GM23338 (cell line): ENCODE results near the gene RUSF1. TPM values are rescaled to one million over a fixed set of nuclear protein-coding genes. Genes with fewer than 3 reads are reported as not detected.

ENCODE experiments used
- ATAC-seq: fragments of 200-7000 bp; cut with Tn5 transposase; 3 replicates; pipeline ENCODE4 v1.9.1; 2020
- DNase-seq: peaks from one replicate; pipeline ENCODE4 v3.0.0-alpha.2; 2015; ENCODE audit warnings: low spot score
- H2AFZ ChIP-seq: fragments of 200-600 bp; sonication (generic); 2 replicates; pipeline ENCODE4 v1.8.0; 2016; ENCODE audit warnings: antibody characterized with exemption, mild to moderate bottlenecking, moderate library complexity
- H3F3A ChIP-seq: fragments of 200-600 bp; sonication (generic); replicated peaks from 2 replicates; pipeline ENCODE4 v1.8.0; 2017; ENCODE audit warnings: antibody characterized with exemption, mixed run types, low read depth
- H3K27ac ChIP-seq: fragments of 200-600 bp; sonication (generic); 2 replicates; pipeline ENCODE4 v1.6.1; 2016; ENCODE audit warnings: low read depth
- H3K27me3 ChIP-seq: fragments of 200-600 bp; sonication (generic); 2 replicates; pipeline ENCODE4 v1.8.0; 2016; ENCODE audit warnings: mild to moderate bottlenecking, mixed run types, moderate library complexity; ENCODE audit not compliant: insufficient read depth
- H3K36me3 ChIP-seq: fragments of 200-600 bp; sonication (generic); 2 replicates; pipeline ENCODE4 v1.8.0; 2016; ENCODE audit warnings: mild to moderate bottlenecking; ENCODE audit not compliant: insufficient read depth
- H3K4me1 ChIP-seq: fragments of 200-600 bp; sonication (generic); 2 replicates; pipeline ENCODE4 v1.8.0; 2016; ENCODE audit warnings: mild to moderate bottlenecking, moderate library complexity; ENCODE audit not compliant: insufficient read depth
- H3K4me2 ChIP-seq: fragments of 200-600 bp; sonication (generic); 2 replicates; pipeline ENCODE4 v1.7.1; 2017; ENCODE audit warnings: mixed run types
- H3K4me3 ChIP-seq: fragments of 200-600 bp; sonication (generic); 2 replicates; pipeline ENCODE4 v1.6.1; 2016; ENCODE audit warnings: mixed run types
- H3K79me2 ChIP-seq: fragments of 200-600 bp; sonication (generic); replicated peaks from 2 replicates; pipeline ENCODE4 v1.8.0; 2017; ENCODE audit warnings: mild to moderate bottlenecking; ENCODE audit not compliant: insufficient read depth
- H3K9me2 ChIP-seq: fragments of 200-600 bp; sonication (generic); 2 replicates; pipeline ENCODE4 v1.8.0; 2017; ENCODE audit not compliant: insufficient read depth
- H4K20me1 ChIP-seq: fragments of 200-600 bp; sonication (generic); replicated peaks from 2 replicates; pipeline ENCODE4 v1.8.0; 2017; ENCODE audit warnings: mild to moderate bottlenecking; ENCODE audit not compliant: insufficient read depth
- H3K27ac Mint-ChIP-seq: 2 replicates; pipeline ENCODE4 v1.8.0; 2020; ENCODE audit warnings: inconsistent platforms, mild to moderate bottlenecking, moderate library complexity, mixed read lengths
- H3K27me3 Mint-ChIP-seq: 3 replicates; pipeline ENCODE4 v1.8.0; 2022; ENCODE audit warnings: low read depth, mild to moderate bottlenecking, moderate library complexity, mixed read lengths, inconsistent platforms; ENCODE audit not compliant: insufficient read depth, poor library complexity
- H3K36me3 Mint-ChIP-seq: 3 replicates; pipeline ENCODE4 v1.8.0; 2021; ENCODE audit warnings: low read depth, mild to moderate bottlenecking, inconsistent platforms, moderate library complexity, mixed read lengths
- H3K4me1 Mint-ChIP-seq: 3 replicates; pipeline ENCODE4 v1.8.0; 2020; ENCODE audit warnings: mild to moderate bottlenecking, inconsistent platforms, mixed read lengths
- H3K4me3 Mint-ChIP-seq: 3 replicates; pipeline ENCODE4 v1.8.0; 2021; ENCODE audit warnings: moderate library complexity, mild to moderate bottlenecking, inconsistent platforms, mixed read lengths
- H3K9me3 Mint-ChIP-seq: 3 replicates; pipeline ENCODE4 v1.8.0; 2020; ENCODE audit warnings: moderate library complexity, mild to moderate bottlenecking, inconsistent platforms, mixed read lengths
- CREB1 ChIP-seq: fragments of 250-450 bp; sonication (Bioruptor Pico); IDR thresholded peaks from 2 replicates; pipeline ENCODE4 v1.5.0; 2020; ENCODE audit warnings: low read depth, mild to moderate bottlenecking, moderate library complexity
- CTCF ChIP-seq, 2 experiments: fragments of 200-600 bp in 1 of 2; sonication (generic) in 1 of 2; conservative IDR thresholded peaks; 2 replicates each; pipeline versions ENCODE4 v1.5.1 to v1.6.1; 2016 to 2017; ENCODE audit warnings: antibody characterized with exemption in 2 of 2, low read depth in 2 of 2, mild to moderate bottlenecking in 2 of 2, moderate library complexity in 1 of 2
- EZH2 ChIP-seq: fragments of 200-600 bp; sonication (generic); IDR thresholded peaks from one replicate; pipeline ENCODE4 v1.8.0; 2017; ENCODE audit warnings: antibody characterized with exemption, mild to moderate bottlenecking, low read depth; ENCODE audit not compliant: unreplicated experiment
- EZH2phosphoT487 ChIP-seq: fragments of 200-600 bp; sonication (generic); IDR thresholded peaks from one replicate; pipeline ENCODE4 v1.8.1; 2018; ENCODE audit warnings: antibody characterized with exemption; ENCODE audit not compliant: unreplicated experiment
- JUNB ChIP-seq: IDR thresholded peaks from one replicate; pipeline ENCODE4 v1.6.1; 2016; ENCODE audit warnings: antibody characterized with exemption; ENCODE audit not compliant: unreplicated experiment
- NANOG ChIP-seq: IDR thresholded peaks from 2 replicates; pipeline ENCODE4 v1.6.1; 2016; ENCODE audit warnings: antibody characterized with exemption, borderline replicate concordance
- POLR2AphosphoS5 ChIP-seq: IDR thresholded peaks from 2 replicates; pipeline ENCODE4 v1.6.1; 2016; ENCODE audit warnings: antibody characterized with exemption, low read depth
- STAT1 ChIP-seq: IDR thresholded peaks from one replicate; pipeline ENCODE4 v1.6.1; 2016; ENCODE audit warnings: antibody characterized with exemption; ENCODE audit not compliant: unreplicated experiment
- ZNF114 ChIP-seq: fragments of 250-450 bp; sonication (Bioruptor Pico); IDR thresholded peaks from 2 replicates; pipeline ENCODE4 v1.5.0; 2020; ENCODE audit warnings: mild to moderate bottlenecking, moderate library complexity
- ZNF331 ChIP-seq: fragments of 250-450 bp; sonication (Bioruptor Pico); IDR thresholded peaks from 2 replicates; pipeline ENCODE4 v1.5.0; 2020; ENCODE audit warnings: low read depth, mild to moderate bottlenecking, moderate library complexity
- polyA plus RNA-seq: library from polyadenylated mRNA; unstranded; fragments of >200 nt; fragmentation: Nextera tagmentation; extraction: Ambion mirVana; gene quantifications from 2 replicates; pipeline ENCODE4 v1.2.1, GENCODE V29; 2016
- total RNA-seq: library from RNA; depleted of rRNA; stranded (reverse); fragments of >200 nt; shearing (Covaris generic); gene quantifications from 2 replicates; pipeline ENCODE4 v1.2.3, GENCODE V29; 2014
- TF ChIP-seq, protein P1 (sequence below): IDR thresholded peaks from 2 replicates; pipeline ENCODE4 v1.6.1; 2016; ENCODE audit warnings: antibody characterized with exemption
- TF ChIP-seq, protein P2 (sequence below): fragments of 250-450 bp; sonication (Bioruptor Pico); IDR thresholded peaks from 2 replicates; pipeline ENCODE4 v1.5.0; 2020; ENCODE audit warnings: mild to moderate bottlenecking, moderate library complexity
- TF ChIP-seq, protein P3 (sequence below): IDR thresholded peaks from one replicate; pipeline ENCODE4 v1.6.1; 2018; ENCODE audit warnings: antibody characterized with exemption; ENCODE audit not compliant: unreplicated experiment

The RUSF1 gene
- total and polyA plus RNA-seq, 2 experiments from 2014 or later, result 8.9 to 36.1 TPM

DNA sequence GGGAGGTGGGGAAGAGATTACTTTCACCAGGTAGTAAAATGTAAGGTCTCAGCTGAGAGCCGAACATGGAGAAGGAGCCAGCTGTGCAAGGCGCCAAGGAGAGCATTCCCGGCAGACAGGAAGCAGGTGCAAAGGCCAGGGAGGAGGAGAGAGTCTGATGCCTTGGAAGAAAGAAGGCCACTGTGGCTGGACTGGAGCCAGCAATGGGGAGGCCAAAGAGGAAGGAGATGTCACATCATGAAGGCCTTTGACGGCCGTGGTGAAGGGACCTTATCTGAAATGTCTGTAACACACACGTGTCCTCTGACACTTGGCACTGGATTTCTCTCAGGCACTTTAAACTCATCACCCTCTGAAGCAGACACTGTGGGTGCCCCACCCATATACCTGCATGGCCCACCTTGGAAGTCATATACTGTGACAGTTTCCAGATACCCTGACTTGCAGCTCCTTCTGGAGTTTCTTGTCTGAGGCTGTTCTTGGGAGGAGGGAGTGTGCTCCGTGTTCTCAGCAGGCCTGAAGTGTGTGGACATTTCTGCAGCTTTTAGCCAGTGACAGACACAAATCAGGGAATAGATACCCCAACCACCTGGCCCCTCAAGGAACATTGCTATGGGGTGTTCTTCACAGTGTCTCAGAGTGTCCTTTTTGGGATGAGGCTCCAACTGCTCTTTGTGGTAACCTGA, 27.2 kb downstream of the RUSF1 start:
- no peak overlapping the region for H3K27ac Mint-ChIP-seq
- no peaks in the 10 kb centered on the region for H3K9me3 Mint-ChIP-seq
- ATAC-seq (no peak), DNase-seq (no peak)
- Histone ChIP-seq H4K20me1 (no peaks in the 10 kb centered on the region), H3K27me3 (peaks cover 64% of the 10 kb centered on the region), H3K79me2 (no peaks in the 10 kb centered on the region), H3K36me3 (no peaks in the 10 kb centered on the region), H3K4me1 (no peaks in the 10 kb centered on the region; the same call in 1 of the 2 replicates), H3K9me2 (no peaks in the 10 kb centered on the region), H2AFZ (no peak overlapping the region), H3K4me2 (no peak overlapping the region), H3F3A (peaks cover 8% of the 10 kb centered on the region; the same call in 1 of the 2 replicates), H3K27ac (no peak overlapping the region), H3K4me3 (no peak overlapping the region)
- no peak overlapping the region for H3K4me3 Mint-ChIP-seq
- H3K4me1 Mint-ChIP-seq, result peaks cover 21% of the 10 kb centered on the region; the same call in 2 of the 3 replicates
- no peaks in the 10 kb centered on the region for H3K36me3 Mint-ChIP-seq
- TF ChIP-seq POLR2AphosphoS5 (no peak), CREB1 (CRISPR knock-in tag) (no peak), JUNB (no peak), ZNF114 (no peak), EZH2 (no peak), EZH2phosphoT487 (no peak), NANOG (no peak), STAT1 (no peak), ZNF331 (CRISPR knock-in tag) (no peak), CTCF (conservative IDR thresholded peaks at IDR 0.05; ENCODE audit: low read depth in 2 of 2) (no peak)
- TF ChIP-seq, protein P1, sequence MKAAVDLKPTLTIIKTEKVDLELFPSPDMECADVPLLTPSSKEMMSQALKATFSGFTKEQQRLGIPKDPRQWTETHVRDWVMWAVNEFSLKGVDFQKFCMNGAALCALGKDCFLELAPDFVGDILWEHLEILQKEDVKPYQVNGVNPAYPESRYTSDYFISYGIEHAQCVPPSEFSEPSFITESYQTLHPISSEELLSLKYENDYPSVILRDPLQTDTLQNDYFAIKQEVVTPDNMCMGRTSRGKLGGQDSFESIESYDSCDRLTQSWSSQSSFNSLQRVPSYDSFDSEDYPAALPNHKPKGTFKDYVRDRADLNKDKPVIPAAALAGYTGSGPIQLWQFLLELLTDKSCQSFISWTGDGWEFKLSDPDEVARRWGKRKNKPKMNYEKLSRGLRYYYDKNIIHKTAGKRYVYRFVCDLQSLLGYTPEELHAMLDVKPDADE, result no peak
- TF ChIP-seq, protein P2, sequence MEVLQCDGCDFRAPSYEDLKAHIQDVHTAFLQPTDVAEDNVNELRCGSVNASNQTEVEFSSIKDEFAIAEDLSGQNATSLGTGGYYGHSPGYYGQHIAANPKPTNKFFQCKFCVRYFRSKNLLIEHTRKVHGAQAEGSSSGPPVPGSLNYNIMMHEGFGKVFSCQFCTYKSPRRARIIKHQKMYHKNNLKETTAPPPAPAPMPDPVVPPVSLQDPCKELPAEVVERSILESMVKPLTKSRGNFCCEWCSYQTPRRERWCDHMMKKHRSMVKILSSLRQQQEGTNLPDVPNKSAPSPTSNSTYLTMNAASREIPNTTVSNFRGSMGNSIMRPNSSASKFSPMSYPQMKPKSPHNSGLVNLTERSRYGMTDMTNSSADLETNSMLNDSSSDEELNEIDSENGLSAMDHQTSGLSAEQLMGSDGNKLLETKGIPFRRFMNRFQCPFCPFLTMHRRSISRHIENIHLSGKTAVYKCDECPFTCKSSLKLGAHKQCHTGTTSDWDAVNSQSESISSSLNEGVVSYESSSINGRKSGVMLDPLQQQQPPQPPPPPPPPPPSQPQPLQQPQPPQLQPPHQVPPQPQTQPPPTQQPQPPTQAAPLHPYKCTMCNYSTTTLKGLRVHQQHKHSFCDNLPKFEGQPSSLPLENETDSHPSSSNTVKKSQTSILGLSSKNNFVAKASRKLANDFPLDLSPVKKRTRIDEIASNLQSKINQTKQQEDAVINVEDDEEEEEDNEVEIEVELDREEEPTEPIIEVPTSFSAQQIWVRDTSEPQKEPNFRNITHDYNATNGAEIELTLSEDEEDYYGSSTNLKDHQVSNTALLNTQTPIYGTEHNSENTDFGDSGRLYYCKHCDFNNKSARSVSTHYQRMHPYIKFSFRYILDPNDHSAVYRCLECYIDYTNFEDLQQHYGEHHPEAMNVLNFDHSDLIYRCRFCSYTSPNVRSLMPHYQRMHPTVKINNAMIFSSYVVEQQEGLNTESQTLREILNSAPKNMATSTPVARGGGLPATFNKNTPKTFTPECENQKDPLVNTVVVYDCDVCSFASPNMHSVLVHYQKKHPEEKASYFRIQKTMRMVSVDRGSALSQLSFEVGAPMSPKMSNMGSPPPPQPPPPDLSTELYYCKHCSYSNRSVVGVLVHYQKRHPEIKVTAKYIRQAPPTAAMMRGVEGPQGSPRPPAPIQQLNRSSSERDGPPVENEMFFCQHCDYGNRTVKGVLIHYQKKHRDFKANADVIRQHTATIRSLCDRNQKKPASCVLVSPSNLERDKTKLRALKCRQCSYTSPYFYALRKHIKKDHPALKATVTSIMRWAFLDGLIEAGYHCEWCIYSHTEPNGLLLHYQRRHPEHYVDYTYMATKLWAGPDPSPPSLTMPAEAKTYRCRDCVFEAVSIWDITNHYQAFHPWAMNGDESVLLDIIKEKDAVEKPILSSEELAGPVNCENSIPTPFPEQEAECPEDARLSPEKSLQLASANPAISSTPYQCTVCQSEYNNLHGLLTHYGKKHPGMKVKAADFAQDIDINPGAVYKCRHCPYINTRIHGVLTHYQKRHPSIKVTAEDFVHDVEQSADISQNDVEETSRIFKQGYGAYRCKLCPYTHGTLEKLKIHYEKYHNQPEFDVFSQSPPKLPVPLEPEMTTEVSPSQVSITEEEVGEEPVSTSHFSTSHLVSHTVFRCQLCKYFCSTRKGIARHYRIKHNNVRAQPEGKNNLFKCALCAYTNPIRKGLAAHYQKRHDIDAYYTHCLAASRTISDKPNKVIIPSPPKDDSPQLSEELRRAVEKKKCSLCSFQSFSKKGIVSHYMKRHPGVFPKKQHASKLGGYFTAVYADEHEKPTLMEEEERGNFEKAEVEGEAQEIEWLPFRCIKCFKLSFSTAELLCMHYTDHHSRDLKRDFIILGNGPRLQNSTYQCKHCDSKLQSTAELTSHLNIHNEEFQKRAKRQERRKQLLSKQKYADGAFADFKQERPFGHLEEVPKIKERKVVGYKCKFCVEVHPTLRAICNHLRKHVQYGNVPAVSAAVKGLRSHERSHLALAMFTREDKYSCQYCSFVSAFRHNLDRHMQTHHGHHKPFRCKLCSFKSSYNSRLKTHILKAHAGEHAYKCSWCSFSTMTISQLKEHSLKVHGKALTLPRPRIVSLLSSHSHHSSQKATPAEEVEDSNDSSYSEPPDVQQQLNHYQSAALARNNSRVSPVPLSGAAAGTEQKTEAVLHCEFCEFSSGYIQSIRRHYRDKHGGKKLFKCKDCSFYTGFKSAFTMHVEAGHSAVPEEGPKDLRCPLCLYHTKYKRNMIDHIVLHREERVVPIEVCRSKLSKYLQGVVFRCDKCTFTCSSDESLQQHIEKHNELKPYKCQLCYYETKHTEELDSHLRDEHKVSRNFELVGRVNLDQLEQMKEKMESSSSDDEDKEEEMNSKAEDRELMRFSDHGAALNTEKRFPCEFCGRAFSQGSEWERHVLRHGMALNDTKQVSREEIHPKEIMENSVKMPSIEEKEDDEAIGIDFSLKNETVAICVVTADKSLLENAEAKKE (CRISPR knock-in tag), result no peak
- TF ChIP-seq, protein P3, sequence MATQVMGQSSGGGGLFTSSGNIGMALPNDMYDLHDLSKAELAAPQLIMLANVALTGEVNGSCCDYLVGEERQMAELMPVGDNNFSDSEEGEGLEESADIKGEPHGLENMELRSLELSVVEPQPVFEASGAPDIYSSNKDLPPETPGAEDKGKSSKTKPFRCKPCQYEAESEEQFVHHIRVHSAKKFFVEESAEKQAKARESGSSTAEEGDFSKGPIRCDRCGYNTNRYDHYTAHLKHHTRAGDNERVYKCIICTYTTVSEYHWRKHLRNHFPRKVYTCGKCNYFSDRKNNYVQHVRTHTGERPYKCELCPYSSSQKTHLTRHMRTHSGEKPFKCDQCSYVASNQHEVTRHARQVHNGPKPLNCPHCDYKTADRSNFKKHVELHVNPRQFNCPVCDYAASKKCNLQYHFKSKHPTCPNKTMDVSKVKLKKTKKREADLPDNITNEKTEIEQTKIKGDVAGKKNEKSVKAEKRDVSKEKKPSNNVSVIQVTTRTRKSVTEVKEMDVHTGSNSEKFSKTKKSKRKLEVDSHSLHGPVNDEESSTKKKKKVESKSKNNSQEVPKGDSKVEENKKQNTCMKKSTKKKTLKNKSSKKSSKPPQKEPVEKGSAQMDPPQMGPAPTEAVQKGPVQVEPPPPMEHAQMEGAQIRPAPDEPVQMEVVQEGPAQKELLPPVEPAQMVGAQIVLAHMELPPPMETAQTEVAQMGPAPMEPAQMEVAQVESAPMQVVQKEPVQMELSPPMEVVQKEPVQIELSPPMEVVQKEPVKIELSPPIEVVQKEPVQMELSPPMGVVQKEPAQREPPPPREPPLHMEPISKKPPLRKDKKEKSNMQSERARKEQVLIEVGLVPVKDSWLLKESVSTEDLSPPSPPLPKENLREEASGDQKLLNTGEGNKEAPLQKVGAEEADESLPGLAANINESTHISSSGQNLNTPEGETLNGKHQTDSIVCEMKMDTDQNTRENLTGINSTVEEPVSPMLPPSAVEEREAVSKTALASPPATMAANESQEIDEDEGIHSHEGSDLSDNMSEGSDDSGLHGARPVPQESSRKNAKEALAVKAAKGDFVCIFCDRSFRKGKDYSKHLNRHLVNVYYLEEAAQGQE, result no peak
- H3K27me3 Mint-ChIP-seq, result peaks cover 50% of the 10 kb centered on the region
